Activated CD4-positive, alpha-beta T cell treated with anti-CD3 and anti-CD28 coated beads, Interleukin-2, amount 50 U/mL, for 48 hours (primary cell): ENCODE results near the gene TMEM82.

Source experiments
- DNase-seq, 2 experiments: peaks; one replicate each; pipeline ENCODE4 v3.0.0-alpha.2; 2020

TMEM82 gene

DNA sequence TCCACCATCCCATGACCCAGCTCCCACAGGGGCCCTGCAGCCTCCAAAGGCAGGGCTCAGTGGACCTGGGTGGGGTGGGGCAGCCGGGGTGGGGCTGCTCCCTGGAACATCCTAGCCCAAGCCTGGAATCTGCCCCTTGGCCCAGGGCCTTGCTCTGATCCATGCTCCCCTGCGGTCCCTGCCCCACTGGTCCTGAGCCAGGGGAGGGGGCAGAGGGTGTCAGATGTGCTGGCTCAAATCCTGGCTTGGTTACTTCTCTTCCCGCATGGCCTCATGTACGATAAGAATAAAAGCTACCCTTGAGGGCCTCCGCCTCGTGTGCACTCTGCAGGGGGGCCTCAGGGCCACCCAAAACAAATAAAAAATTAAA is 5.4 kb upstream of the TMEM82 start:
- DNase-seq: no peak

GRCh38 chr1:15737324-15738319 is 4.7 kb upstream of the TMEM82 start:
- DNase-seq: no peak

- DNase-seq: no peak
Observed at GRCh38 chr1:15738416-15739113, 3.7 kb upstream of the TMEM82 start.

GRCh38 chr1:15739259-15739658 is 3.0 kb upstream of the TMEM82 start:
- DNase-seq: no peak

DNA sequence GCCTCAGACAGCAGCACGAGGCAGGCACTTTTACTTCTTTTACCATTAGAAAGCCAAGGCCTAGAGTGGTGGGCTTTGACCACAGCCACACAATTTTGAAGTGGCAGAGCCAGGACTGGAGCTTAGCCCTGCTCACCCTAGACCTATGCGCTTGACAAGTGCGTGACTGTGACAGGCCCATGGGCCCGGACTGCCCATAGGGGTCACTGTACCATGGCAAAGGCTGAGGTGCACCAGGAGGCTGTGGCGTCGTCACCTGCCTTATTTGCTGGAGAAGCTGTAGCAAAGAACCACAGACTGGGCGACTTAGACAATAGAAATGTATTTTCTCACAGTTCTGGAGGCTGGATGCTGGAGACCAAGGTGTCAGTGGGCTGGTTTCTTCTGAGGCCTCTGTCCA is 2.6 kb upstream of the TMEM82 start:
- no peak for DNase-seq

DNA sequence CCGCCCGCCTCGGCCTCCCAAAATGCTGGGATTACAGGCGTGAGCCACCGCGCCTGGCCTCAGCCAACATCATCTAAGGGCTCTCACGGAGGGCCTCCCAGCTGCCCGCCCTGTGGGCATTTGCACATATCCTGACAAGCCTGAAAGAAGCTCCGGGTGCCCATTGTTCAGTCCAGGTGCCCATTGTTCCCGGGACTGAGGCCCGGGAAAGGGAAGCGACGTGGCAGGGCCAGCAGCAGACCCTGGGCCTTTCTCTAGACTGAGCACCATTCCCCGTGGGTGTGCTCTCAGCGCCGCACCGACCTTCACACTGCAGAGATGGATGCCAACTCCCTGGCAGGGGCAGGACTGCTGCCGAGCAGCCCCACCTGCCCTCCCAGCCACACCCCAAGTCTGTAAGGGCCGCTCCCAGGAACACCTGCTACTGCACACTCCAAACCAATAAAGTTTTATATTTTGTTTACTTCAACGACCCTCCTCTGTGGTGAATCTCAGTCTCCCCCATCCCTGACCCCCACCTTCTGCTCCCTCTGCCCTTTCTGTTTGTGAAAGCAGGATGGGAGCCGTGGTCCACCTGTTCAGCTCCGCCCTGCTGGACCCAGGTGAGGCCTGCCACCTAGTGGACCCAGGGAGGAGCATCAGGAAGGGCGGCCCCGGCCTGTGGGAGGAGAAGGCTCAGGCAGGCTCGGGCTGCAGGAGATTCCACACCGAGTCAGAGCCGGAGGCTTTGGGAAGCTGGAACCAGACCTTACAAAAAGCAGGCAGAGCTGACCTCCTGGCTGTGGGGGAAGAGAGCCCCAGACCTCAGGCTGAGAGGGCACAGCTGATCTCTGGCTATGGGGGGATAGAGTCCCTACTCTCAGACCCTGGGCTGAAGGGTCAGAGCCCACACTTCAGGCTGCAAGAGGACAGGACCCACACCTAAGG is 1.1 kb upstream of the TMEM82 start:
- DNase-seq: peak; percentile 78 to 82

GRCh38 chr1:15744122-15744679 is 1.9 kb downstream of the TMEM82 start:
- DNase-seq: no peak

DNA sequence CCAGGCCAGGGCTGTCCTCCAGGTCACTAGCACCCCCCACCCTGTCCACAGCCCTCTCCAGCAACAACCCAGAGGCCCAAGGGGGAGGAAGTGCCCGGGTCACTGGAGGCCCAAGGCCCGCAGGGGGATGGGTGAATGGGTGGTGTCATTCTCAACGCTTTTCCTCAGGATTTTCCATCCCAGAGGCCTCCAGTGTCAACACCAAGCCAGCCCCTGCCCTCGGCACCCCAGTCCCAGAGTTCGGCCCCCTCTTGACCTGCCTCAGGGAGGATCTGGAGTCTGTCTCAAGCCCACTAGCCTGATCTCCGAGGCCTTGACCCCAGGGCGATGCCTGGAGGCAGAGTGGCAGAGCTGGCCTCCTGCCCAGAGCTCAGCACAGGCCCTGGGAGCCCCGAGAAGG is 5.1 kb downstream of the TMEM82 start:
- no peak for DNase-seq

- DNase-seq: no peak
Observed at GRCh38 chr1:15748264-15748663, 6.0 kb downstream of the TMEM82 start.

DNA sequence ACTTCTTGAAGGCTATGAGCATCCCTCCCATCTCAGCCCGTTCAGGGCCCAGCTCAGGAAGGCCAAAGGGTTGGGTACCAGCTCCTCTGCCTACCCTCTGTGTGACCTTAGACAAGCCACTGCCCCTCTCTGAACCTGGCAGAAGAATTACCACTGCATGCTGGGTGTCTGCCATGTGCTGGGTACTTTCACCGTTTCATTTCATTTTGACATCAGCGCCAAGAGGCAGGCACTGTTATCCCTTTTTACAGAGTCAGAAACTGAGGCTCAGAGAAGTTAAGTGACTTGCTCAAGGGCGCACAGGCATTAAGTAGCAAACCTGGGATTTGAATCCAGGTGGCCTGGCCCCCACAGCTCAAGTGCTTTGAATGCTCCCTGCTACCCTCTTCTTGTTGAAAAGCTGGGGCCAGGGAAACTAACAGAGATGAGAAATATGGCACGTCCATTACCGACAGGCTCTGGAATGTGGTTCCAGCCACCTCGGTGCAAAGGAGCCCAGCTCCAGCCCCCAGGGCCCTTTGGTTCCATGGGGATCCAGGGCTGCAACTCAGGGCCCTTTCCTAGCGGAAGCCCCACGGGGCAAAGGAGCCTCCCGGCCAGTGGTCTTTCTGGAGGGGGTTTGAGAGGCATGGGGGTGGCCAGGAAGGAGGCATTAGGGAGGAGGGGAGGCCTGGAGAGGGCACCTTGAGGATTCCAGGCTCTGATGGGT is 6.5 kb downstream of the TMEM82 start:
- DNase-seq: no peak

GRCh38 chr1:15749399-15750291 is 7.3 kb downstream of the TMEM82 start:
- no peak for DNase-seq

- no peak for DNase-seq
Observed at GRCh38 chr1:15750924-15751323, 8.6 kb downstream of the TMEM82 start.

- DNase-seq: no peak
Observed at GRCh38 chr1:15751717-15752116, 9.4 kb downstream of the TMEM82 start.

DNA sequence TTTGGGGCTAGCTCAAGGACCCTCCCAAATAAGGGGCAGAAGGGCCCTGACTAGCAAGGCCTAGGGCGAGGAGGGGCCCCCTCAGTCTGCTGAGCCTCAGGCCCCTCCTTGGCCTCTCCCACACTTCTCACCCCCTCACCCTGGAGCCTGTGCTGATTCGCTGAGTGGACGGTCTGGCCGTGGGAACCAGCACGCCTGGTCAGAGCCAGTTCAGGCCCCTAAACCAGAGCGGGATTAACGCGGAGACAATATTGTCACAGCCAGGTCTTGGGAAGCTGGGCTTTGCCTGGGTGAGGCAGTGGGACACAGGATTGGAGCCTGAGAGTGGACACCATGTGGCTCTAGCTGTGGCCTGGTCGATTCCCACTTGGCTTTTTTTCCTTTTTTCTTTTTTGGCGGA is 11.5 kb downstream of the TMEM82 start:
- no peak for DNase-seq

DNA sequence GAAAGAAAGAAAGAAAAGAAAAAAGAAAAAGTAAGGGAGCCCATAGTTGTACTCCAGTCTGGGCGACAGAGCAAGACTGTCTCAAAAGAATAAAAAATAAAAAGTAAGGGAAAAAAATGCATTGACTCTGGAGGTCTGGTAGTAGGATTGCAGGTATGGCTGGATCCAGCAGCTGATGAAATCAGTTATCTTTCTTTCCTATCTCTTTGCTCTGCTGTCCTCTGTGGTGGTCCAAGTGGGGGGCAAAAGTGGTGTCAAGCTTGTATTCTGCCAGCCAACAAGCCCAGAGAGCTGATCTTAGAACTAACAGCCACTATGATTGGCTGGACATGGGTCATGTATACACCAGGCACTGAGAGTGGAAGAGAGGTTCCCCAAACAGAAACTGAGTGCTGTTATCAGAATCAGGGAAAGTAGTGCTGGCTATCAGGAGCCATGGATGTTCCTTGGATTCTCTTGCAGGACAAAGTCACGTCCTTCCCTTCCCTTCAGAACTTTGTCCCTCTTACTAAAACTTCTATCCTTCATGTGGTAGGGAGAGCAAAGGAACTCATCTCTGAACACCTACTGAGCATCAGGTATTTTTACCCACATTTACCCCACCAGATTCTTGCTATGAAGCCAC is 12.8 kb downstream of the TMEM82 start:
- no peak for DNase-seq

DNA sequence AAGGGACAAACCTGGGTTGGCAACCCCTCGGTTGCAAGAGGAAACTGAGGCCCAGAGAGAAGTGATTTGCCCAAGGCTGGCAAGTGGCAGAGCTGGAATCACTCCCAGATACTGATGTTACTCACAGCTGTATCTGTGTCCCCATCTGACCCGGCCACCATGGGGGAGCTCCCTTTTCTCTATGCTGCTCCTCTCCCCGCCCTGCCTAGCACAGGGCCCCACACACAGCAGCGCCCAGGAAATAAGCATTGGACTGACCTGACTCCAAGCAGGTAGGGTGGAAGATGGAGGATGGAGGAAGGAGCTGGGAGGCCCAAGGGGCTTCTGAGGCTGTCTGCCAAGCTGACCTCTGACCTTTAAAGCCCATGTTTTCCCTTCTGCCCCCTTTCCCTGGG is 13.3 kb downstream of the TMEM82 start:
- no peak for DNase-seq

DNA sequence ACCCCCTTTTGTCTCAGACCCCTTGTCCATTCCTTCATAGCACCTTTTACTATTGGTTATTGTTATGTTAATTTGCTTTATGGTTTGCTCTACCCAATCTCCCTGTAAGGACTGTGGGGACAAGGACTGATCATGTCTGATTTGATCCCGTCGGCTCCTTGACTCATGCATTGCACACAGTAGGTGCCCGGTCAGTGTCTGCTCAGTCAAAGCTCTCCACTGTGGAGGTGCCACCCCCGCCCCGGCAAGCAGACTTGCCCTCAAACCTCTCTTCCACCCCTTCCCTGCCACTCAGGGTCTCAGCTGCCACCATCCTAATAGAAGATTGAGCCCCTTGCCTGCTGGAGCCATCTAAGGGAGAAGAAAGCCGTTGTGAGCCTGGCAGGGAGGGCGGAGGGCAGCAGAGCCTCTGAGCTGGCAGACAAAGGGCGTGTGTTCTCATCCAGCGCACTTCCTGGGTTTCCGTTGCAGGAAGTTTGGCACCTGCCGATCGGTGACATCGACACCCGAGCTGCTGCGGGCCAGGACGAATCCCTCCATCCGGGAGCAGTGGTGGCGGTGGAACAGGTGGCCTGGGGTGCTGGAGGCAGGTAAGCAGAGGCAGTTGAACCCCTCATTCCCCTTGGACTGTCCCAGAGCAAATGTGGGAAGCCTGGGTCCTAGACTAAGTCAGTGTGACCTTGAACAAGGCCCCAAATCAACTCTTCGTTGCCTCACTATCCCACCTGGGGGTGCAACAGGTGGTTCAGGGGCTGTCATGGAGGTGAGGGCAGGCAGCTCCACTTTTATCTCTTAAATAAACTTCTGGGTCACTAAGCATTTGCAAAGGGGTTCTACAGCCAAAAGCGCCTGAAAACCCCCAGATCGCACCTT is 14.1 kb downstream of the TMEM82 start:
- DNase-seq: peak in 1 of 2 experiments; percentile 20

GRCh38 chr1:15757016-15757543 is 14.8 kb downstream of the TMEM82 start:
- DNase-seq: no peak
